HG03045 (cell line): ENCODE results near the gene SBK2.
"Not testable (repeated sequence)": the region's sequence is repeated elsewhere in the genome, so short reads cannot be mapped to it uniquely, and the experiment has no call there.

Experiments used
- ATAC-seq: cut with Tn5 transposase; IDR thresholded peaks from one replicate; pipeline ENCODE4 v1.9.1; 2021; ENCODE audit warnings: mild to moderate bottlenecking, moderate library complexity; ENCODE audit not compliant: unreplicated experiment

Gene SBK2

DNA sequence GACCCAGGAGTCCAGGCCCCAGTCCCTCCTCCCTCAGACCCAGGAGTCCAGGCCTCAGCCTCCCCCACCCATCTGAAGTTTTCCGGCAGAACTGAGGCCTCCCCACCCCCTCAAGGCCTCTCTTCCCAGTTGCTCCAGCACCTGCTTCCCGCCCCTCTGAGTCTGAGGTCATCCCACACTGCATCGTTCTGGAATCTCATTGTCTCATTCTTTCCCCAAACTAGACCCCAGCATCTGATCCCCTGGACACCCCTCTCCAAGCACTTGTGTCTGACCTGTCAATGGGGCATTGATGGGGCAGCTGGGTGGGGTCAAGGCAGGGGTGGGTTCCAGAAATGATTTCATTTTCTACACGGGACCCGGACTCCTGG, 793 bp upstream of the SBK2 start:
- no peak for ATAC-seq

DNA sequence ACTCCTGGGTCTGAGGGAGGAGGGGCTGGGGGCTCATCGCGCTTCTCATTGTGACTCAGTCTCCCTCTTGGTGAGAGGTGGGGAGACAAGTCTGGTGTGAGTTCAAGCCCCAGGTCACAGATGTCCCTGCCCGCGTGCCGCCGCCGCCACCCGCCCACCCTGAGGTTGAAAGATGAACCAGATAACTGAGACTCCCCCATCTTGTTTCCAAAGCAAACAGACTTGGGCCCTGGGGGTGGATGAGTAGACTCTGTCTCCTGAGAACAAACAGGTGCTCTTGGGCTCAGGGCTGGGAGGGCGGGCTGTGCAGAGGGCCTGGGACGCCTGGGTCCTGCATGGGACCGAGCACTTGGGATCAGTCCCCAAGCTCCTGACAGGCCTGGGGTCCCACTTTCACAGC, 567 bp downstream of the SBK2 start:
- no peak for ATAC-seq

DNA sequence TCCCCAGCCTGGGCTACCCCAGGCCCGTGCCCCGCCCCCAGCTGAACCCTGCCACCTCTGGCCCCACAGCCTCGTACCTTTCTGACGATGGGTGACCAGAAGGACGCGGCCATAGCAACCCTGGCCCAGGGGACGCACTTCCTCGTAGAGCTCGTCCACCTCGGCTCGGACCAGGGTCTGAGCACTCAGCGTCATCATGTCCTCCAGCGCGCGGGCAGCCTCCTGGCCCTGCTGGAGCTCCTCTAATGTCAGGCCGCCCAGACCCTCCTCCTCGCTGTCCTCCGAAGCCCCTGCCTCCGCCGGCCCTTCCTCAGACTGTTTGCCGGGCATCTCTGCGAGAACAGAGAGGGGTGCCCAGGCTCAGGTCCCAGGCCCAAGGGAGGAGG, 975 bp downstream of the SBK2 start:
- no peak for ATAC-seq

DNA sequence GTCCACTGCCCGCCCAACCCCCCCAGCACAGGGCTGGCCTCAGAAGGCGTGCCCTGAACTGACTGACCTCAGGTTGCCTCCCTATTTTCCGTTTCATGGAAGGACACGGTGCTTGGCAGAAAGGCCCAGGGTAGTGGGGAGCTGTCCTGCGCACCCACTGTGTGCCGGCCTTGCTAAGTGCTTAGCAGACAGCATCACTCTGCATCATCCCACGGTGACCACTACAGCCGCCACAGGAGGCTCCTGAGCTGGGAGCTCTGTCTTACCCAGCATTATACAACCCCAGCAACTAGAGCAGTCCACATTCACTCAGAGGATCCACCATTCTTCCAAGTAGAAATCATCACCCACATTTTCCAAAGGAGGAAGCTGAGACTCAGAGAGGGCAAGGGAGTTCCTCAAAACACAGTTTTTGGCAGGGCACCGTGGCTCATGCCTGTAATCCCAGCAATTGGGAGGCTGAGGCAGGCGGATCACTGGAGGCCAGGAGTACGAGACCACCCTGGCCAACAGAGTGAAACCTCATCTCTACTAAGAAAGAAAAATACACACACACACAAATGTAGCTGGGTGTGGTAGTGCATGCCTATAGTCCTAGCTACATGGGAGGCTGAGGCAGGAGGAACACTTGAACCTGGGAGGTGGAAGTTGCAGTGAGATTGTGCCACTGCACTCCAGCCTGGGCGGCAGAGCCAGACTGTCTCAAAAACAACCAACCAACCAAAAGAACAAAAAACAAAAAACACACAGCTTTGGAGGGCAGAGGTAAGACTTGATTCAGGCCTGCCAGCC, 1.6 kb downstream of the SBK2 start:
- no peak for ATAC-seq

DNA sequence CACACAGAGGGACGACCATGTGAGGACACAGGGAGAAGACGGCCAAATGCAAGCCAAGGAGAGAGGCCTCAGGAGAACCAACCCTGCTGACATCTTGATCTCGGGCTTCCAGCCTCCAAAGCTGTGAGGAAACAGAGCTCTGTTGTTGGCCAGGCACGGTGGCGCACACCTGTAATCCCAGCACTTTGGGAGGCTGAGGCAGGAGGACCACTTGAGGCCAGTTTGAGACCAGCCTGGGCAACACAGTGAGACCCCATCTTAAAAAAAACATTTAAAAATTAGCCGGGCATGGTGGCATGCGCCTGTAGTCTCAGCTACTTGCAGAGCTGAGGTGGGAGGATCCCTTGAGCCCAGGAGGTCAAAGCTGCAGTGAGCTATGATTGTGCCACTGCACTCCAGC, 2.7 kb downstream of the SBK2 start:
- not testable (repeated sequence) for ATAC-seq

DNA sequence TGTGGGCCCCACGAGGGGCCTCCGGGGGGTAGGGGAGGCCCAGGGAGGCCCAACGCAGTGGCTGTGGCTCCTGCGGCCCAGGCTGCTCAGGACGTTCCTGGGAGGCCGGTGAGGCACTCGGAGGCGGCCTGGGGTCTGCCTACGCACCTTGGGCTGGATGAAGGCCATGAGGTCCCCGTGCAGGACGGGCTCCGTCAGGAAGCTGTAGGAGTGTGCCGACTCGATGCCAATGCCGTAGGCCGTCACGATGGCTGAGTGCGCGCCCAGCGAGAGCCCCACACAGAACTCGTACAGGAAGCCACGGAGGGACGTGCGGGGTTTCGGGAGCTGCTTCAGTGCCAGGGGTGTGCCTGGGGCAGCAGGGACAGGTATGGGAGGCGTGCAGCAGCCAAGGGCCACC, 5.9 kb downstream of the SBK2 start:
- ATAC-seq: no peak

DNA sequence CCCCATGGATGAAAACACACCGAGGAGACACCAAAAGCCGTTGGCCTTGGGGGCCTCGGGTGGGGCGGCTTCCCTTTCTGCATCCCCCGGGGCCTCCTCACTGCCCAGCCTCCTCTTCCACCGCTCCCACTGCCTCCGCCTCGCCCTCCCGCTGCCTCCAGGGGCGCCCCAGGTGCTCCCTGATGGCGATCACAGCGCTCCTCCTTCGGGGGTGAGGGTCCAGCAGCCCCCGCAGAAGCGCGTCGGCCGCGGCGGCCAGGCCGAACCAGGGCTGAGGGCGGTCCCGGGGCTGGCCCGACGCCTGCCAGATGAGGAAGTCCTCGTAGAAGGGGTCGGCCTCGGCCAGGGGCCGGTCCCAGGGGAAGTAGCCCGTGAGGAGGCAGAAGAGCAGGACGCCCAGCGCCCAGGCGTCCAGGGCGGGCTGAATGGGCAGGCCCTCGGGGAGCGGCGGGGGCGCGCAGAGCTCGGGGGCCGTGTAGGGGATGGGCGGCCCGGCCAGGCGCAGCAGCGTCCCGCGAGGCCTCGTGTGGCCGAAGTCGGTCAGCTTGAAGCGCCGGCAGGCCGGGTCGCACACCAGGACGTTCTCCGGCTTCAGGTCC, 7.2 kb downstream of the SBK2 start:
- no peak for ATAC-seq

DNA sequence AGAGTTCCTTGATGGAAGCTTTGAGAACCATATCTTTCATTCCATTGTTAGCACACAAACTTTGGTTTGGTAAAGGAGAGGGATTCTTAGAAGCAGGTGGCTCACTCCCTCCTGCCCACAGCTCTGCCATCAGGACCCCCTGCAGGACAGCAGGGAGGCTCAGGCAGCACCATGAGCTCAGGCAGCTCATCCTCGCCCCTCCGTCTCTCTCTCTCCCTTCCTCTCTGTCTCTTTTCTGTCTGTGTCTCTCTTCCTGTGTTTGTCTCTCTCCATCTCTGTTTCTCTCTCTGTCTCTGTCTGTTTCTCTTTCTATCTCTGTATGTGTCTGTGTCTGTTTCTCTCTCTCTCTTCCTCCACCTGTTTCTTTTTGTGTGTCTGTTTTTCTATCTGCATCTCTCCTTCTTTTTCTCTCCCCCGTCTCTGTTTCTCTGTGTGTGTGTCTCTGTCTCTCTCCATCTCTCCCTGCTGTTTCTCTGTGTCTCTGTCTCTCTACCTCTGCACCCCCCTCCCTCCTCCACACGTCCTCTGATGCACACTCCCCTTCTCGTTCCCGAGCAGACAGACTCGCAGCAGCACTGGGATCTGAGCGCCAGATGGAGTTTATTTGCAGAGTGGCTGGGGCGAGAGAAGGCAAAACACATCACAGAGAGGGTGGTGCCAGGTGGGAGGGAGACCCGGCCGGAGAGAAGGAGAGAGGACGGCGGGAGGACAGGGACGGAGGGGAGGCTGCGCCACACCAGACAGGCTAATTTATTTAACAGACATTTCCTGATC, 8.7 kb downstream of the SBK2 start:
- ATAC-seq: no peak

DNA sequence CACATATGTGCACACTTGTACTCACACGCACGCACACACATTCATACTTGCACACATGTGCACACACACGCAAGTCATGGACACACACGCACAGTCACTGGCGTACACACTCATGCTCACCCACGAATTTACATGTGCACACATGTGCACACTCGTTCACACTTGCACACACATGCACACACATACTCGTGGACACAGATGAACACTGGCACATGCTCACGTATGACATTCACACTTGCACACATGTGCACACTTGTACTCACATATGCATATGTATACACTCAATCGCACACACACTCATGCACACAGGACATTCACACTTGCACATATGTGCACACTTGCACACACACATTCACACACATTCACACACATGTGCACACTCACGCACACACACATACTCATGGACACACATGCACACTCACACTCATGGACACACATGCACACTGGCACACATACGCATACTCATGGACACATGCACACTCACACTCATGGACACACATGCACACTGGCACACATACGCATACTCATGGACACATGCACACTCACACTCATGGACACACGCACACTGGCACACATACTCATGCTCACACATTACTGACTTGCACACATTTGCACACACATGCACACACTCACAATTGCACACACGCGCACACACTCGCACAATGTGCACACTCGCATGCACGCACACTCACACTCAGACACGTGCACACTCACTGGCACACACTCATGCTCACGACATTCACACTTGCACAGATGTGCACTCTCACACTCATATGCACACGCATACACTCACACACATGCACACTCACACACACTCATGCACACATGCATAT, 9.5 kb downstream of the SBK2 start:
- ATAC-seq: no peak

DNA sequence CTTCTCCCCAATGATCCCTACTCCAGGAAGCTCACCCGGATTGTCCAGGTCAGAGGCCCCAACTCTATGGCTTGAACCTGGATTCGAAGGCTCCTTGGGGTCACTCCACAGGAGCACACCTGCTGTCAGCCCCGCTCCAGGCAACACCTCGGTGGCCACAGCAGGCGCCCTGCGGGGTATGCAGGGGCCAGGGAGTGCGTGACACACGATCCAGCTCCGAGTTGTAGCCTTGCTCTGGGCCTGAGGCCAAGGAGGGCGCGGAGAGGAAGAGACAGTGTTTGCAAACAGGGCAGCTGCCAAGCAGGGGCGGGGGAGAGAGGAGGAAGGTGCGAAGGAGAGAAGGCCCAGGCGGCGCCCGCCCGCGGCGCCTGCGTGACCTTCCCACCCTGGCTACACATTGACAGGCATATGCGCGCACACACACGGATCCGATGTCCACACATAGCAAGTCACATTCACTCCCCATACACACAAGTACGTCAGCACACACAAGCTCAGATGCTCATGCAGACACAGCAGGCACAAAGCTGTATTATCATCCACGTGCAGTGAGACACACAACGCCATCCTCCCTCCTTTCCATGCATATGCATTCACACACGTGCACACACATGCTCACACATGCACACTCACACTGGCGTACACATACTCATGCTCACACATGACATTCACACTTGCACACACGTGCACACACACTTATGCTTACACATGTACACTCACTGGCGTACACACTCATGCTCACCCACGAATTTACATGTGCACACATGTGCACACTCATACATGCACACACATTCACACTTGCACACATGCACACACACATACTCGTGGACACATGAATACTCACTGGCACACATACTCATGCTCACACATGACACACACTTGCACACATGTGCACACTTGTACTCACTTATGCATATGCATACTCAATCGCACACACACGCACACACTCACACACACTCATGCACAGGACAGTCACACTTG, 10.4 kb downstream of the SBK2 start:
- ATAC-seq: no peak

DNA sequence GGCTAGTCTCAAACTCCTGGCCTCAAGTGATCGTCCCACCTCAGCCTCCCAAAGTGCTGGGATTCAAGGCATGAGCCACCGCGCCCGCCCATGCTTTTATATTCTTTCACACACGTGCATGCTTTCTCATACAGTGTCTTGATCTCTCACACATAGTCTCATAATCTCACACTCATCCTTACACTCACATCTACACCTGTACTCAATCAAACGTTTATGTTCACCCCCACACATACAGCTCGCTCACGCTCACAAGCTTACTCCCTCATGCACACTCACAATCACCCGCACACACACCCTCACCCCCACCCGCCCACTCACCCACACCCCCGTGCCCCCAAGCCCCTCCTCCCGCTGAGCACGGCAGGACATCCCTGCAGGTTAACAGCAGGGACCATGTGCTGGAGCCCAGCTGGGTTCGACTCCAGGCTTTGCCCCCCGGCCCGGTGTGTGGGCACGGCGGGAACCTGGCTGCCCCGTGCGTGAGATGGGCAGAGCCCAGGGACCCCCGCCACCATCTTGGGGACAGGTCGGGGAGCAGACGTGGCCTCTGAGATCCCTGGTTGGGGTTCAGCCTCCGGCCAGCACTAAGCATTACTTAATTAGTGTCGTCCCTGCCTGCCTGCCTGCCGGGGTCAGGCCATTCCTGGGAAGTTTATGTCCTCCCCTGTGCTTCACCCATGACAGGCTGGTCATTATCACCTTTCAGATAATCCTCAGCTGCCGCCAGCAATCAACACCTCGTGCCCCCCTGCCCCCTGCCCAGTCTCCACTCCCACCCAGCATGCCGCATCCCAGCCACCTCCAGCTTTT, 11.4 kb downstream of the SBK2 start:
- no peak for ATAC-seq

DNA sequence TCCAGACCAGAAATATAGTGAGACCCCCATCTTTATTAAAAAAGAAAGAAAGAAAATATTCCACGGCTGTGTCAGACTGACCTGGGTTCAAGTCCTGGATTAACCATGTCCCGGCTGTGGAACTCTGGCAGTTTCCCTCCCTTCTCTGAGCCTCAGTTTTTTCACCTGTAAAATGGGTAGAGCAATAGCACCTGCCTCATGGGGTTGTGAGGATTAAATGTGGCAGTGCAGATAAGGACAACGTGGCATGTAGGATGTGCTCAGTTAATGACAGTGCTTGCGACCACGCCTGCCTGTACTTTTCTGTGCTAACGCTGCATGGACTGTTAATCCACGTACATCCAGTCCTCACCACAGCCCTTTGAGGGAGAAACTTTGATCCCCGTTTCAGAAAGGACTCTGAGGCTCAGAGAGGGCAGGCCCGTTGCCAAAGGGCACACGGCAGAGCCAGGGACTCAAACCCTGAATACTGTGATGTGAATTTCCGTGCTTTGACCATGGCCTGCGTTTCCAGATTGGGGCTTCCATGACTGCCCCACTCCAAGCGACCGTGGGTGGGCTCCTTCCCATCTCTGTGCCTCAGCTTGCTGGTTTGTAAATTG, 16.1 kb downstream of the SBK2 start:
- ATAC-seq: no peak

DNA sequence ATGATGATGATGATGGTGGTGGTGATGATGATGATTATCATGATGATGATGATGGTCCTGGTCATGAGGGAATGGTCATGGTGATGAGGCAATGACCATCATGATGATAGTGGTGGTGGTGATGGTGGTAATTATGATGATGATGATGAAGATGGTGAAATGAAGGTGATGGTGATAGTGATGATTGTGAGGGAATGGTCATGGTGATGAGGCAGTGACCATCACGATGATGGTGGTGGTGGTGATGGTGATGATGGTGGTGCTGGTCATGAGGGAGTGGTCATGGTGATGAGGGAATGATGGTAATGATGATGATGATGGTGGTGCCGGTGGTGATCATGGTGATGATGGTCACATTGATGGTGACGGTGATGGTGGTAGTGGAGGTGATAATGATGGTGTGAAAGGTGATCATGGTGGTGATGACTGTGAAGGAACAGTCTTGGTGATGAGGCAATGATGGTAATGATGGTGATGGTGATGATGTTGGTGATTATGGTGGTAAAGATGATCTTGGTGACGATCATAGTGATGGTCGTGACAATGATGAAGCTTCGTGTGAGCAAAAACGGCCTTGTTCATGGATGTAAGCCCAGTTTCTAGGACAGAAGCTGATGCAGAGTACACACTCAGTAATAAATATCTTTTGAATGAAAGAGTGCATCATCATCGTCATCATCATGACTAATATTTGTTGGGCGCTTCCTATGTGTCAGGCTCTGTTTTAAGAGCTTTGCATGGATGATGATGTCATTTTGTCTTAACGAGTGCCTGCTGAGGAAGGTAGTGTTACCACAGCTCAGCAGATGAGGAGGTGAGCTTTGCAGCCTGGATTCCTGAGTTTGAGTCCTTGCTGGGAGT, 17.3 kb downstream of the SBK2 start:
- no peak for ATAC-seq

DNA sequence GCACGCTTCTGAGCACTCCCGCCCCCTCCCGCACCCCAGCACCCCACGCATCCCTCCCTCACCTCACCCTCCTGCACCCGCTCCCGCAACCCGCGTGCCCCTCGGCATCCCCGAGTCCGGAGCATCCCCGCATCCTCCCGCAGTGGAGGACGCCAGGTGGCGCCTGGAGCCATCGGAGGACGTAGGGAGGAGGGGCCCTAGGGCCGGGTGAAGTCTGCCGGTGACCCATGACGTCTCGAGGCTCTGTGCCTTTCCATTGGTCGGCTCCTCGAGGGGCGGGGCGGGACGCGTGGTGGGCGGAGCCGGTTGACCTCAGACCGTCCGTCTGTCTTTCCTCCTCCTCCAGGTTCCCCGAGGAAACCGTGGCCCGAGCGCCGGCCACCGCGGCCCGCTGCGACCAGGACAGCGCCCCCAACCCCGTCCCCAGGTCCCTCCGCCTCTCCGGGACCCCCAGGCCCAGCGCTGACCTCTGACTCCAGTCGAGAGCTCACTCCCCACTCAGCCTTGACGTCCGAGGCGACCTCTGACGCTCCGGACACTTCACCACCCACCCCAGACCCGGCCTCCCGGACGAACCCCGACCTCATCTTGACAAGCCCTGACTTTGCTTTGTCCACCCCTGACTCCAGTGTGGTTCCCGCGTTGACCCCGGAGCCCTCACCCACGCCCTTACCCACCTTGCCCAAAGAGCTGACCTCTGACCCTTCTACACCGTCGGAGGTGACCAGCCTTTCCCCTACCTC, 19.9 kb downstream of the SBK2 start:
- peak; percentile 95 for ATAC-seq

DNA sequence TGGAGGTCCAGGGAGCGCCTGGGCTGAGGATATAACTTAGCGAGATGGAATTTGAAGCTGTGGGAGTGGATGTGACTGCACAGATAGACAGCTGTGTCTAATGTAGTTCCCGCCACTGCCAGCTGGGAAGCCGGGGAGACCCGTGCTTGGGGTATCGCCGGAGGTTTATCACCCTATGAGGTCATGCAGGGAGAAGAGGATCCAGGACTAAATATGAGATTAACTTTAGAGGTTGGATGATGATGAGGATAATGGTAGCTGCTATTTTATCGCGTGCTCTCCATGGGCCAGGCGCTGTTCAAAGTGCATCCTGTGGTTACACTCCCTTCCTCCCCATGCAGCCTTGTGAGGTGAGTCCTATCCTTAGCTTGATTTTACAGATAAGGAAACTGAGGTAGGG, 28.8 kb downstream of the SBK2 start:
- ATAC-seq: no peak

DNA sequence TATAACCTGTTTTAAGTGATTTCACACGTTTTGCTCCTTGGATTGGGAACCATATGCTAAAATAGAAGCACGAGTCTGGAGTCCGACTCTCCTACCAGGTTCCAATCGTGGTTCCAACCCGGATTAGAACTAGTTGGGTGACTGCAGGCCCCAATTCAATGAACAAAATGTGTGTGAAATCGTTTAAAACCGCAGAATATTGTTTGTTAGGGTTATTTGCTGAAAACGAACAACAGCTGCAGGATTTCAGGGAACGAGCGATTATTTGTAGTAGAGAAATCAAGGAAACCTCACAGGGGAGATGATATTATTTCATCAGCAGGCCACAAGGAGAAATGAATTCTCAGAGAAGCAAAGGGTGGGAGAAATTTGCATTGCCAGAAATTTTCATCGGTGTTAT, 32.0 kb downstream of the SBK2 start:
- no peak for ATAC-seq

DNA sequence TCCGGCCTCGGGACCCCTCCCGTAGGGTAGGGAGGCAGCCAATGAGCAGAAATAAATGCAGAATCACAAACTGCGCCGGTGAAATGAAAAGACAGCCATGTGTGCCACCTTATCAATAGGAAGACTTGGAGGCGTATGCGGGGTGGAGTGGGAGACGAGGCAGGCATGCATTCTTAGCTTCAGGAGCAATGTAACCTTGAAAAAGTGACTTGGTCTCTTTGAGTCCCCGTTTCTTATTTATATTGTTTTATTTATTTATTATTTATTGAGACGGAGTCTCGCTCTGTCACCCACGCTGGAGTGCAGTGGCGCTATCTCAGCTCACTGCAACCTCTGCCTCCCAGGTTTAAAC, 32.7 kb downstream of the SBK2 start:
- ATAC-seq: no peak
